Hepatocyte (in vitro differentiated cells): ENCODE data around the gene KRT37.

Source experiments
- CTCF ChIP-seq: fragments of 200-600 bp; sonication (generic); IDR thresholded peaks from 2 replicates; pipeline ENCODE4 v1.5.1; 2016; ENCODE audit warnings: antibody characterized with exemption, mild to moderate bottlenecking; ENCODE audit not compliant: poor library complexity
- EZH2phosphoT487 ChIP-seq: fragments of 200-600 bp; sonication (generic); IDR thresholded peaks from one replicate; pipeline ENCODE4 v1.6.1; 2018; ENCODE audit warnings: antibody characterized with exemption, mild to moderate bottlenecking, low read depth, moderate library complexity; ENCODE audit not compliant: unreplicated experiment, severe bottlenecking

- TF ChIP-seq CTCF (no peak), EZH2phosphoT487 (no peak)
These were observed 7.3 kb downstream of the KRT37 start for GRCh38 chr17:41417127-41417526.
